HG03460 (cell line): ENCODE measurements around the gene AUTS2.

Experiments
- ATAC-seq: cut with Tn5 transposase; IDR thresholded peaks from one replicate; pipeline ENCODE4 v1.9.1; 2021; ENCODE audit not compliant: unreplicated experiment

The AUTS2 gene

DNA sequence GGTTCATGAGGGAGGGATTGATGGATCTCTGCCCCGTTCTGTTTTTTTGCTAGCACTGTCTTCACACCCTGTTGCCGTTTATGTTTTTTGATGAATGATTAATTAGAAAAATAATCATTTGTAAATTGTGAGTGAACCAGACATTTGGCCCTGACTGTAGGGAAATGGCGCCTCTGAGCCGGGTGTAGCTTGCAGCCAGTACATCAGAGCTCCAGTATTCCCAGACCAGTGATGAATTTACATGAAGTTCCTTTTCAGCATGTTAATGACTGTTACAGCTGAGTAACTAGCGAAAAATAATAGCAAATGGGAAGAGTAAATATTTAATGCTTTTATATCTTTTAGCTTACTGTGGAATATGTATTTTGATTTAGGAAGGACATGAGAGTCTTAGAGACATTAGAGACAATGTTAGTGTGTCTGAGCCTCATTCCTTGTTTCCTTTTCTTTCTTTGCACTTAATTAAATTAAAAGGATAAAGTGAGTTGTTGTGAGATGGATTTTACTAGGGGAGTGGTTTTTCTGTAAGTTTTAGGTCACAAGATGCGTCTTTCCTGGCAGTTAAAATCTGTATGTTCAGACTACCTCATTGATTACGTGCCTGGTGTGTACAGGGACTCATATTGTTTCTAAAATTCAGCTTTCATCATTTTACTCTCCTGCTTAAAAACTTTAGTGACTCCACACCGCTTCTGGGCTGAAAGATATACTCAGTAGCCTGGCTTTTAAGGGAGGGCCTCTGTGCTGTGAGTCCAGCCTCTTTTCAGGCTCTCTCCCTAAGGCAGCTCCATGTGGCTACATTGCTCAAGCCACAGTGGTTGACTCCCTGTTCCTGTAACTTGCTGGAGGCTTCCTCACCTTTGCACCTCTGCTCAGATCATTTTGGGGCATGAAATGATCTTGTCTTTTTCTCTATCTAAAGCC lies 86.4 kb downstream of the AUTS2 start:
- no peak for ATAC-seq

GRCh38 chr7:69685293-69685631 lies 87.0 kb downstream of the AUTS2 start:
- ATAC-seq: no peak

GRCh38 chr7:69686366-69686765 lies 88.1 kb downstream of the AUTS2 start:
- no peak for ATAC-seq

- no peak for ATAC-seq
Measured at GRCh38 chr7:69687739-69688433, 89.6 kb downstream of the AUTS2 start.

- ATAC-seq: no peak
Measured at GRCh38 chr7:69690329-69690728, 92.1 kb downstream of the AUTS2 start.

DNA sequence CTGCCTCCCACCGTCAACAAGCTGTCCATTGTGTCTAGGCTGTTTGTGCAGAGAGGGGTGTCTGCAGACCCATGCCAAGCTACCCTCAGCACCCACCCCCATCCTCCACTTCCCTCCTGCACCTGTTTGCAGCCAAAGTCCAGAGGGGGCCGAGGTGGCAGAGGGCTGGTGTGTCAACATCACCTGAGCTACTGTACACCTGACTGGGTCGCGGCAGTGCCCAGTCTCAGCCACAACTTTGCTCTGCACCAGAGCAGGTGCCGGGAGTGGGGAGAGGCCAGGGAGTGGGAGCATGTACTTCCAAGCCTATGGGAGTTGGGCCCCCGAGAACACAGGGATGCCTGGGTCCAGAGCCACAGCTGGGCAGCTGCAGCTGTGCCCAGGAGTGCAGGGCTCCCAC lies 93.1 kb downstream of the AUTS2 start:
- no peak for ATAC-seq

DNA sequence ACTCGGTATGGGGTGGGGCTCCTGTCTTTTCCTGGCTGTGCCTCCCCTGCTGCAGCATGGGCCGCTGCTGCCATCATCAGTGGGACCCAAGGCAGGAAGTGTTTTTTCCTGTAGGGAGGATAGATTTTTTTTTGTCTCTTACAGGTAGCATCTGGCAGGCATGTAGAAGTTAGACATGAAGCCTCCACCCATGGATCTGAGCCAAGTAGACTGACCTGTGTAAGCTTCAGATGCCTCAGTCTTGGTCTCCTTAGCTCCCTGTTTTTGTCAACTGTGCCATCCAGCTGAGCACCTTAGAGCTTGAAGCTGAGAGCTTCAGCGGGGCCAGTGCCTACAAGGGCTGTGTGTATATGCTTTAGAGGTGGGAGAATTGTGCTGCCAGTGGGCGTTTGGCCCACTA lies 93.5 kb downstream of the AUTS2 start:
- ATAC-seq: no peak

- ATAC-seq: no peak
Measured at GRCh38 chr7:69692611-69693010, 94.3 kb downstream of the AUTS2 start.

- ATAC-seq: peak; percentile 24
Measured at GRCh38 chr7:69693042-69693441, 94.8 kb downstream of the AUTS2 start.

DNA sequence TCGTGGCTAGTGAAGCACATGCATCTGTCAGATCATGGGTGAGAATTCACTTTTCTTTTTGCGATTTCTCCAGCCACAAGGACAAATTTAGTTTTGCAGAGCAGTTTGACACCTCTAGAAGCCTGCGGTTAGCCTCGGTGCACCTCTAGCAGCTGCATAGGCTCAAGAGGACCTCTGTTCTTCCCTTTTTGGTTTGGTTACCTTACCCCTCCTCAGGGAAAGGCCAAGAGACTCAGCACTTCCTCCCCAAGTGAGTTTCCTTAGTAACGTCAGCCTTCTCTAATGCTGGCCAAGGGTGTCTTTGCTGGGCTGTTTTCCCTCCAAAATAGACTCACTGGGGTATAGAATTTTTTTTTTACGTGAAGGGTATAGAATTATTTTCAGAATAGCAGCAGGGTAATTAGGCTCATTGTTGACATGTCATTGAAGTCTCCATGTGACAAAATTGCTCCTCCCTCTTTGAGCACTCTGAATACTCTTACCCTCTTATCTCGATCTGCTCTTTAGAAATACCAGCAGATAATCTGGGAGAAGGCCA lies 97.8 kb downstream of the AUTS2 start:
- ATAC-seq: peak; percentile 86

DNA sequence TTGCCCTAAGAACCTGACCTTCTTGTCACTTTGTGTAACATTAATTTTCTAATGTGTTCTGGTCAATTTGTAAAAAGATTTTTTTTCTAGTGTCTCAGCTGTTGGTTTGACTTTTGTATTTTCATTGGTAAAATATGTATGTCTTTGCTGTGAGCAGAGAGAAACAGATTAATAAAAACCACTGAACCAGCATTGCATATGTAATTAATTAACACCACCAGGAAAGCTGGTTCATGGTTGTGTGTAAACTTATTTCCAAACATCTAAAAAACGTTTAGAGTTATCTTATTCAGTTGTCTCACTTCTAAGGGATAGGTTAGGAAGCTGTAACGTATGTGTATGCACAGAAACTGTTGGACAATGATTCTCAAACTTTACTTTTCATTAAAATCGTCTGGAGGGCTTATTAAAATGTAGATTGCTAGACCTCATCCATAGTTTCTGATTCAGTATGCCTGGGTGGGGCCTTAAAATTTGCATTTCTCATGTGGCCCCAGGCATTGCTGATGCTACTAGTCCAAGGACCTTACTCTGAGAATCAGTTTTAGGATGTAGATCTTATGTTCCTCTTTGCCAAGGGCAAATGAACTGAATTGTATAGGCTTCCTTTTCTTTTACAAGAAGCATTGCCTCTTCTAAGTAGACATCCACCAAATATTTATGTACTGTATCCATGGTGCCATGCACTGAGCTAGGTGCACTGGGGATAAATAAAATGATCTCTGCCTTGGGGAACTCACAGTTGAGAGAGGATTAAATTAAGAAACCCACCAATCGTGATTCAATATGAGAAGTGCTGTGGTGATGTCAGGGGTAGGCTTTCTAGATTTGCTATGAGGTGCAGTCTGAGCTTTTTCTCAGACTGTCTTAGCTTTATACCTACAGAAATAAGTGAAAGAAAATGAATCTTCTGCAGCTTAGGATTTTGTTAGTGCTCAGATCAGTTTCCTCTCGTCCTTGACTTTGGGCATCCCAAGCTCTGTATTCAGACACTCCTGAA lies 98.7 kb downstream of the AUTS2 start:
- no peak for ATAC-seq

DNA sequence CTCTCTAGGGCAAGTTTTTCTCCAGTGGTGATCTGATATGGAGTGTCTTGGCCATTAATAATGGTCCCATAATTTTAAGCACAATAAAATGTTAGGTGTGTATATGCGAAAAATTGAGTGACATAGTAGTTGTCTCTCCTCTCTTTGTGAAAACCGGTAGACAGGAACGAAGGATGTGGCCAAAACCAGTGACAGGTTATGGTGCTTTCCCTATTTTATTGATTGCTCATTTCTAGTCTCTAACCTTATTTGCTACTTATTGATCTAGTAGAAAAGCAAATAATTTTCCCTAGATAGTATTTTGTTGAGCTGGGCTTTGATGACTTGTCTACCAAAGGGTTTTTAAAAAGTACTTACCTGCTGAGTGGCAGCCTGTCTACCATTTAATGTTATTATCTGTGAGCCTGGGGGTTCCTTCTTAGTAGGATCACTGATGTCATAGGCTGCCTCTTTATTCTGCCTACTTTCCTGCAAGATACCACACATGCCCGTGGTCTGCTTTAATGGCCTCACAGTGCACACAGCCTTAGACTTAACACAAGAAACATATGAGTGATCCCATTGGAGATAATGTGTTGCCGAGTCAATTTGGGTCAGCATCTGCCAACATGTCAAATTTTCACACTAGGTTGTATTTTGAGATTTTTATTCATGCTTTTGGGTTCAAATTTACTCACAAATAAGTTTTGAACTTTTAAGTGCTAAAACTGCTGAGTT lies 100.0 kb downstream of the AUTS2 start:
- ATAC-seq: no peak

GRCh38 chr7:69699931-69700330 lies 101.7 kb downstream of the AUTS2 start:
- no peak for ATAC-seq

DNA sequence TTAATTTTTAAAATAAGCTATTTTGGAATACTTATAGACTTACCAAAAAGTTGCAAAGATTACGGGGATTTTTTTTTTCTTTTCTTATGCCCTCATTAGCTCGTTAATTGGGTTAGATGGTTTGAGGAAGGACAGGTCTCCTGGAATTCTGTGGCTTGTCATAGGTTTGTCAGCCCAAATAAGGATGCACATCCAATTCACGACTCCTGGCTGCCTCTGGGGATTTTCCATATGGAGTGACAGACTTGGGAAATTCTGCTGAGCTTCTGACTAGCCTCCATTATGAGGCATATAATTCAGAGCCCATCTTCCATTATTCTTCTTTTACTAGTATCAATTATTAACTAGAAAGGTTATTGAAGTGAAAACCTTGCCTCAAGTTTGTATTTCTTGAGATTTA lies 102.1 kb downstream of the AUTS2 start:
- ATAC-seq: no peak

- no peak for ATAC-seq
Measured at GRCh38 chr7:69701288-69701687, 103.0 kb downstream of the AUTS2 start.

GRCh38 chr7:69702357-69702756 lies 104.1 kb downstream of the AUTS2 start:
- no peak for ATAC-seq

DNA sequence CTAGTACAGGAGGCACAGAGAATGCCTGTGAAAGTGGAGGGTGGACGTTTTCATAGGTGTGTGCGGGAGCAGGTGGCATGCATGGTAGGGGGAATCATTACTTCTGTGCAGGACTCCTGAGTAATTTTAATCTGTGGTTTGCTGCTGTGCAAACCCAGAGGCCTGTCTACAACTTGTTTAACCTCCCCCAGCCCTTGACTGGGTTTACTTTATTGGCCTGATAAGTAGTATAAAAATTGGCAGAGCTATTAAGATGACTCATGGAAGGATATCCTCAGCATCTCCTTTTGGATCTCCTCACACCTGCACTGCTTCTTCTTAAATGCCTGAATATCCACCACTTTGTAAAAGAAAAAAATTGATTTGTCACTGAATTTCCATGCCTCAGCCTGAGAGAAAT lies 104.8 kb downstream of the AUTS2 start:
- no peak for ATAC-seq

DNA sequence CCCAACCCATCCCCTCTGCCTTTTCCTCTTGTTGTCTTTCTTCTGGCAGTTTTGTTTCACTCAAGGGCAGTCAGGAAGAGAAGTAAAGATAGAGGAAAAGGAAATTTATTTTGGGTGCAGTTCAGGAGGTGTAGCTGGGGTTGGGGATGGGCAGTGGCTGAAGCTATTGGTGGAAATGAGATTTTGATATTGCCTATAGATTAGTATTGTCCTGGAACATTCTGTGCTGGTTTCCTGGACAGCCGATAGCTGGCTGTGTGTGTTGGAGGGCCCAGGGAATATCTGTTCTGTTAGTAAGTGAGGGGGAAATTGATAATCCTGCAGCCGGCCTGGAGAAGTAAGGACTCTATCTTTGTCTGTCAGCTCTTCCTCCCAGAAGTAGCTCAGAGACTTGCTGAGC lies 107.8 kb downstream of the AUTS2 start:
- ATAC-seq: no peak

- ATAC-seq: no peak
Measured at GRCh38 chr7:69708857-69709256, 110.6 kb downstream of the AUTS2 start.

DNA sequence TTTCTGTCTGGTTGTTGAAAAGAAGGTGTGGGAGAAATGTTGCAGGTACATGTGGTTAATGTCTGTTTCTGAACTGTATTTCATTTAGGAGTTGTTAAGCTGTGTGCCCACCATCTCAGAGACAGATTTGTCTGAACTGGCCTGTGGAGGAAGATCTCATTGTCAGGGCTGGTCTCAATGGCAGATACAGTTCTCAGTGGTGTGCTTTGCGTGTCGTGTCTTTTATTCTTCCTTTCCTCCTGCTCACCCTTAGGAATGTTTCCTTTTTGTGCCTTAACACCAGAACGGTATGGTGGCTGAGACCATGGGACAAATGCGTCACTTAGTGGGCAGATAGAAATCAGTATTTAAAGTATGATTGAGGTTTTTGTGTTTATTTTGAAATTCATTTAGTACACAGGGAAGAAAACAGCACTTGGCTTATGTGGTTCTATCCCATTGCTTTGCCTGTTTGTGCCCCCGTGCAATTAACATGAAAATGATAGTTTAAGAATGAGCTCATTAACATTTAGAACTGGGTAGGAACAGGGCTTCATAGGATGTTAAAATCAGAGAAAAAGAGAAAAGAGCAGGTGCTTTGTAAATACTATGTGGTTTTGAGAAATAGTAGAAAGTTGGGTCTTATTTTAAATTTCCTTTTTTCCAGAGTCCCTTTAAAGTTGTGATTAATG lies 112.6 kb downstream of the AUTS2 start:
- ATAC-seq: no peak
